Raji (cell line): Measurements from ENCODE around the gene NAXE.

Source experiments
- POLR2A ChIP-seq: IDR thresholded peaks from 2 replicates; pipeline ENCODE4 v1.6.1; 2011; ENCODE audit warnings: low read depth, low read length, control low read depth; ENCODE audit not compliant: insufficient read depth

NAXE gene

DNA sequence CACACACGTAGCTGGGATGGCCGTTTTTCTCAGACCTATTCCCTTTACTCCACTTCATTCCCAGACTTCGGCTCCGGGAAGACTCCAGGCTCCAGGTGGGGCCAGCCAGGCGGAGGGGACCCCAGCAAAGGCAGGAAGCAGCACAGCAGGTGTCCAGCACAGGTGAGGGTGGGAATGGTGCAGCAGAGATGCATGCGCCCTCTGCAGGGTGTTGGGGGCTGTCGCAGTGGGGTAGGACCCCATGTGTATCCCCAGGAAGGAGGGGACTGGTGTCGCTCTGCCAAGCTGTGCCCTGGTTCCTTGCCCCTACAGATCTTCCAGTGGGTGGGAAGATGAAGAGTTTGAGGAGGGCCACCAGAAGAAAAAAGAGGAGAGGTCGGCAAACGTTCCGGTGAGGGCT, 6.8 kb upstream of the NAXE start:
- TF ChIP-seq POLR2A, result no peak

DNA sequence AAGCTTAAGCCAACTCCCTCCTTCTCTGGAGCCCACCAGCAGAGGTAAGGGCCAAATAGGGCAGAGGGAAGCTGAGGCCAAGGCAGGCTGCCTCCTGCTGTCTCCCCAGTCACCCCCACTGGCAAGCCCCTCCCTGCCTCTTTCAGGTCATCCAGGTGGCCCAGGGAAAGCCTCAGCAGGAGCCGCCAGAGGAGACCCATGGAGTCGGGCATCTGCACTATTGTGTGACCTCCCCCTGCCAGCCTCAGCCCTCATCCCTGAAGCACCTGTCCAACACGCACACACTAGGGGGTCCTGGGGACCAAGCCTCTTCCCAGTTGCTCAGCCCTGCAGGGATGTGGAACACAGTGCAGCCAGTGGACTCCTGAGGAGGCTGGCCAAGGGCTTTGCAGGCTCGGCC, 5.3 kb upstream of the NAXE start:
- TF ChIP-seq POLR2A, result no peak

DNA sequence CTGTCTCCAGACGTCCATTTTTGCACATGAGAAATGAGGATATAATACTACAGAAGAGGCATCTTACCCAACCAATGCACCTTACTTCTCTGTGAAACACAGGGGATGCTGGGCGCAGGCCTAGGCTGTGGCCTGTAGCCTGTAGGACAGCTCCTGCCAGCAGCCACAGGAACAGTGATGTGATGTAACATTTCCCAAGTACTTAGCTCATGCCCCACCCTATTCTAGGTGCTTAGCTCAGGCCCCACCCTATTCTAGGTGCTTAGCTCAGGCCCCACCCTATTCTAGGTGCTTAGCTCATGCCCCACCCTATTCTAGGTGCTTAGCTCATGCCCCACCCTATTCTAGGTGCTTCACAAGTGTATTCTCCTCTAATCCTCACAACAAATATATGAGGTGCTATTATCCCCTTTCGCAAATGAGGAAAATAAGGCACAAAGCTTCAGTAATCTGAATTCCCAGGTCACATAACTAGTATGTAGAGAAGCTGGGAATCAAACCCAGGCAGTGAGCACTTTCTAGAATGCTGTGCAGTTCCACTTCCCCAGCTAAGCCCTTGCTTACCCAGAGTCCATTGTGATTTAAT, 4.6 kb upstream of the NAXE start:
- TF ChIP-seq POLR2A, result no peak

DNA sequence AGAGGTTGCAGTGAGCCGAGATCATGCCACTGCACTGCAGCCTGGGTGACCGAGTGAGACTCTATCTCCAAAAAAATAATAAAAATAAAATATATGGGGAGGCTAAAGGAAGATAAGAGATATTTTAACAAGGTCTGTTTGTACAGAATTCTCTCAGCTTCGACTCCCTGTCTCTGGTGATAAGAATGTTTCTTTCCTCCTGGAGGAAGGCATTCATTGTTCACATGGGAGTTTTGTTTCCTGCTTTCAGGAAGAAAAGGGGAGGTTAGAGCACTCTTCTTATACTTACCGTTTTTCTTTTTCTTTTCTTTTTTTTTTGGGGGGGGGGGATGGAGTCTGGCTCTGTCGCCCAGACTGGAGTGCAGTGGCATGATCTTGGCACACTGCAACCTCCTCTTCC, 2.0 kb upstream of the NAXE start:
- TF ChIP-seq POLR2A, result no peak

DNA sequence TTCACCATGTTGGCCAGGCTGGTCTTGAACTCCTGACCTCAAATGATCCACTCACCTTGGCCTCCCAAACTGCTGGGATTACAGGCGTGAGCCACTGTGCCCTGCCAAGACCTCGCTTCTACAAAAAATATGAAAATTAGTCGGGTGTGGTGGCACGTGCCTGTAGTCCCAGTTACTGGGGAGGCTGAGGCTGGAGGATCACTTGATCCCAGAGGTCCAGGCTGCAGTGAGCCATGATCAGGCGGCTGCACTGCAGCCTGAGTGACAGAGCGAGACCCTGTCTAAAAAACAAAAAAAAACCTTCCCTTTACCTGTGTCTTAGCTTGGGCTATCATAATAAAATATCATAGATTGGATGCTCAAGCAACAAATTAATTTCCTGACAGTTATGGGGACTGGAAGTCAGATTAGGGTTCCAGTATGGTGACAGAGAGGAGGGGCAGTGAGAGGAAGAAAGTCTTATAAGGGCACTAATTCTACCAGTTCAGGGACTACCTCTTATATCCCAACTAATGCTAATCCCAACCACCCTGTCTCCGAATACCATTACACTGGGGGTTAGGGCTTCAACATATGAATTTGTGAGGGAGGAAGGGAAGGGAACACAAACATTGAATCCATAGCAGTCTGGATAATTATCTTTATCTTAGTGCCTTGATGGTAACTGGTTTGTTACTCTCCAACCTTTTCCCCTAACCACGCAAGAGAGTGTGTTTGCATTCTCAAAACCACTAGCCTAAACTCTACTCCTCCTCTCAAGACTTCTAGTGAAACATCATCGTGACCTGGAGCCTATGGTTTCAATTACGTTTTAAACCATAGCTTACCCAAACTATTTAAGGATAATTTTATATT, 1.0 kb upstream of the NAXE start:
- TF ChIP-seq POLR2A, result no peak

DNA sequence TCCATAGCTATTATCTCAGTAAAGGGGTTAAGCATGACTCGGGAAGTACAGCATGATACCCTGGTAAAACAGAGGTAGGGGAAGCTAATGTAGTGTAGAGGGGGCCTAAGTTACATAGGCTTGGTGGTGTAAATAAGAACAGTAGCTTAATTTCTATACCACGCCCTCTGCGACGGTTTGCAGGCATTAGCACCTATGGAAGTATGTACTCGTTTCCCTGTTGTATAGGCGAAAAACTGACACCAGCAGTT, 470 bp upstream of the NAXE start:
- TF ChIP-seq POLR2A, result no peak

DNA sequence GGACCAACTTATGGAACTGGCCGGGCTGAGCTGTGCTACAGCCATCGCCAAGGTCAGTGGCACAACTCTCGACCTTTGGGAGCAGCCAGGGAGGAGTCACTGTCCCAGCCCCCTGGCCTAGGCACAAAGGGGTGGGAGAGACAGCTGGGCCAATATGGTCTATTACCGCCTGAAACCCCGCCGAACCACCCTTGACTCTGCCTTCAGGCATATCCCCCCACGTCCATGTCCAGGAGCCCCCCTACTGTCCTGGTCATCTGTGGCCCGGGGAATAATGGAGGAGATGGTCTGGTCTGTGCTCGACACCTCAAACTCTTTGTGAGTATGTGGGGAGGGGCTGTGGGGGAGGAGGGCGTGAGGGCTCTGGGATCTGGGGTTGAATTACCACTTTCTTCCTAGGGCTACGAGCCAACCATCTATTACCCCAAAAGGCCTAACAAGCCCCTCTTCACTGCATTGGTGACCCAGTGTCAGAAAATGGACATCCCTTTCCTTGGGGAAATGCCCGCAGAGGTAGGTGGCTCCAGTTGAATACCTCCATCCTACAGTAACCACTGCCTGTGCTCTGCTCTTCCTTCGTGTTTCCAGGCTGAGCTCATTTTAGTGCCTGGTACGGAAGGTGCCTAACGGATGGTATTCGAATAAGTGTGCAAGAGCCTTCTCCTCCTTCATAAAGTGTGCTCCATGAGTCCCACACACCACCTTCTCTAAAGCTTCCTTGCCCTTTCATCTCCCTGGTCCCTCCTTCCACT, 758 bp downstream of the NAXE start:
- 0 out of 2 replicates have a peak, but pooled peaks have one; percentile 19 for TF ChIP-seq POLR2A

DNA sequence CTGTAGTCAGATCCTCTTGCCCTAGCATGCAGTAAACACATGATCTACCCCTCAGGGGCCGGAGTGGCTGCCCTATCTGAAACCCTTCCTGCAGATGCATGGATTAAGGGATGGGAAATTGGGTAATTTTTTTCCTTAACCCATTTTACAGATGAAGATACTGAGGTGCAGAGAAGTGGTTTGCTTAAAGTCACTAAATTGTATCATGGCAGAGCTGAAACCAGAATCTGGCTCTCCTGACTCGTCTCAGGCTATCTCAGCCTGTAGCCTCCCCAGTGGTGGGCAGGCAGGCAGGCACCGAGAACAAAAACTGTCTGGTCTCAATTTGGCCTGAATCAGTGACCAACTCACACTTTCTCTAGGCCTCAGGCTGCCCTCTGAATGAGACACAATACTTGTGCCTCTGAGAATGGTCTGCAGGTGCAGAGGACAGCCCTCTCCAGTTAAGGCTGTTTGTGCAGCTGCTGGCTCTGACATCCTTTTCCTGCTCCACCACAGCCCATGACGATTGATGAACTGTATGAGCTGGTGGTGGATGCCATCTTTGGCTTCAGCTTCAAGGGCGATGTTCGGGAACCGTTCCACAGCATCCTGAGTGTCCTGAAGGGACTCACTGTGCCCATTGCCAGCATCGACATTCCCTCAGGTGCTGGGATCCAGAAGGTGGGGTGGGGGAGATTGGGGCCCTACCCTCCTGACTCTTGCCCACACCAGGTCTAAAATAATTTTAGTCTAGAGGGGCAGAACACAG, 1.5 kb downstream of the NAXE start:
- peak; percentile 24; the same call in 1 of the 2 replicates for TF ChIP-seq POLR2A

DNA sequence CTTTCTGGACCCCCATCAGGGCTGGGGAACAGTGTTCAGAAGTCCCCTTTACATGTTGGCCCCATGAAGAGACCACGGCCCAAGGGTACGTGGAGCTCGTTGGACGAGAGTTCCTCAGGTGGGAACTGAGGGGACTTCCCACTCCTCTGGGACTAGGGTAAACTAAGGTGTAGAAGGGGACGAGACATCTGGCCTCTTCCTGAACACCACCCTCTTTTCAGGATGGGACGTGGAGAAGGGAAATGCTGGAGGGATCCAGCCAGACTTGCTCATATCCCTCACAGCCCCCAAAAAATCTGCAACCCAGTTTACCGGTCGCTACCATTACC, 2.0 kb downstream of the NAXE start:
- no peak for TF ChIP-seq POLR2A

DNA sequence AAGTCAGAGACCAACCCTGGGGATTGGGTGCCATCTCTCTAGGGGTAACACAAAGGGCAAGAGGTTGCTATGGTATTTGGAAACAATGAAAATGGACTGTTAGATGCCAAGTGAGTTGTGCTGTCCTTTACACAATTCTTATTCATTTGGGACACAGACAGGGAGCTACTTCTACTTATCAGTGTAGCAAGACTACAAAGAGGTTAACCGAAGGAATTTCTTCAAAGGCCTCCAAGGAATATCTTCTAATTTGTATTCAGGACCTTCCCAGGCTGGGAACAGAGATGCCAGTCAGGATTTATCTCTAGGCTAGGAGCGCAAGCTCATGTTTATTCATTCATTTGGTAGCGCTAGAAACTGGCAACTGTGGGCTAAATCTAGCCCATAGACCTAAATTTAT, 2.6 kb downstream of the NAXE start:
- TF ChIP-seq POLR2A, result peak; percentile 26; the same call in 1 of the 2 replicates

DNA sequence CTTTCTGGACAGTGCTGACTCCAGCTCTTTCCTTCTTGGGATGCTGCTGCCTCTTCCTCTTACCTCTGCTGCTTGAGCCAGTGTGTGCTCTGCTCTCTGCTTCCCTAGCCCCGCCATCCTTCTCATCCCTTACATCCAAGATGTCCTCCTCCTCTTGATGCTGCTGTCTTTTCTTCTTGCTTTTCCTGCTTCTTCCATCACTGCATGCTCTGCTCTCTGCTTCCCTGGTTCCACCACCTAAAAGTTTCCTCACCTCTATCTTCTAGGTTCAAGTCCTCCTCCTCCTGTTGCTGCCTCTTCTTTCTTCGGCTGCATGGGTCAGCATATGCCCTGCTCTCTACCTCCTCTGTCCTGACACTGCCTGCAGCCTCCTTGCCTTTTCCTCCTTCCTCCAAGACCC, 3.4 kb downstream of the NAXE start:
- peak; percentile 42; the same call in 1 of the 2 replicates for TF ChIP-seq POLR2A

DNA sequence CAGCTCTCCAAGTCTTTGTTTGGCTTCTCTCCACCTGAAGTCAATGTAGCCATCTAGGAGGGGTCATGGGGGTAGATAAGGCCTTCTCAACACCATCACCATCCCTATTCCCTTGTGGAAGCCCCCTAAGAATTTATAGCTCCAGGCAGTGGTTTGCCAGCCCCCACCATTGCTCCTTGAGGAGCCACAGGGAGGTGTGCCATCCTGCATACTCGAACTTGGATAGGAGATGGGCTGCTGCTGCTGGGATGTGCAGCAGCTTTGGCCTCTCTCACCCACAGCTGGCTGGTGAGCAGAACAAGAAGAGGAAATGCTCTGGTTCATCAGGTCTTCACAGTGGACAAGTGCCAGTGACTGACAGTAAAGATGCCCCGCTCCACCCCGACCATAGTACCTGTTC, 4.8 kb downstream of the NAXE start:
- TF ChIP-seq POLR2A, result no peak

DNA sequence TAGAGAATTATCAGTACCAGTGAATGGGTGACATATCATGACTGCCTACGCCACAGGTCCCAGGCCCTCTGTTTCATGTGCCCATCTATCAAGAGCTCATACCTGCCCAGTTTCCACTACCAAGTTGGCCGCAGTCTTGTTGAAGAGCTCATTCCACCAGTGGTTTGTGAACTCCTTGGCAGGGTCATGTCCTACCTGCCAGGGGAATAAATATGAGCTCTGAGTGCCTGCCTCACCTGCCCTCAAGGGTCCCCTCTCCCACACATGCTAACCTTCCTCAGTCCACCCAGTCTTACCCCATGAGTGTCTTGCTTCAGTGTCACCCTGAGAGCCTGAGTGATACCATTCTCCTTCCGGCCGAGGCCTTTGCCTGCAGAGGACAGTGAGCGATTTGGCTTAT, 6.5 kb downstream of the NAXE start:
- TF ChIP-seq POLR2A, result no peak

DNA sequence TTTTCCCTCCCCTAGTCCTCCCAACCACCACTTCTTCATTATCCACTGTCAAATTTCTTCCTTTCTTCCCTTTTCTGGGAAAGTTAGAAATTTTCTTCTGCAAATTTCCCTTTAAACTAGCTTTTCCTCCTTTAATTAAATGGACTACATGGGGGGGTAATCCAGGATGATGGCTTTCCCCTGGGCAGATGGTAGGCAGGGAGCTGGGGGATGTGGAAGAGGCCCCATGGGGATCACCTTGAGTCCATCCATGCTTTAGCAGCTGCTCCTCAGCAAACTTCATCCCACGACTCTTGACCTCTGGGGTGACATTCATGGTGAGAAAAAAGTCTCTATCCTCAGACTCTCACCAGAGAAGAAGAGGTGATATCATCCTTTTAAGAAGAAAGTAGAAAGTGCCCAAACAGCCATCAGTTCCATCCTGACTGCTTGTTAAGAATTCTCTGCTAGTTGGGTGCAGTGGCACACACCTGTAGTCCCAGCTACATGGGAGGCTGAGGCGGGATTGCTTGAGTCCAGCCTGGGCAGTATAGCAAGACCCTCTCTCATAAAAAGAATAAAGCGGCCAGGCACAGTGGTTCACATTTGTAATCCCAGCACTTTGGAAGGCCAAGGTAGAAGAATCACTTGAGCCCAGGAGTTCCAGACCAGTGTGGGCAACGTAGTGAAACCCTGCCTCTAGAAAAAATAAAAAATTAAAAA, 7.3 kb downstream of the NAXE start:
- TF ChIP-seq POLR2A, result no peak

DNA sequence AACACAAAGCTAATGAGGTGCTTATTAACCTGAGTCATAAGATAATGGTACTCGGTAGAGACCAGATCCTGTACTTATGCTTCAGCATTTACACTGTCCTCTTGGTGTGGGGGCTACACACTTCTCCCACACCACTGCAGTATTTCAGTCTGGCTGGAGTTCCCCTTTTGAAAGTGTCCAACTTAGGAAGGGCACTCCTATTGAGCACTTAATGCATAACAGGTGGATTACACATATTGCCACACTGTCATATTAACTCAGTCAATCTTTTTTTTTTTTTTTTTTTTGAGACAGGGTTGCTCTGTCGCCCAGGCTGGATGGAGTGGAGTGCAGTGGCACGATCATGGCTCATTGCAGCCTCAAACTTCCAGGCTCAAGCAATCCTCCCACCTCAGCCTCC, 8.2 kb downstream of the NAXE start:
- TF ChIP-seq POLR2A, result 0 out of 2 replicates have a peak, but pooled peaks have one; percentile 12
